K562 (cell line): ENCODE data around the gene MYO3B. TPM values are rescaled to one million over a fixed set of nuclear protein-coding genes. Genes with fewer than 3 reads are reported as not detected.
A peak's percentile ranks its signal among the peaks of the same experiment; 100 is the strongest.

Experiments used
- ATAC-seq: fragments of 200-7000 bp; cut with Tn5 transposase; 3 replicates; pipeline ENCODE4 v1.9.1; 2020; ENCODE audit warnings: moderate library complexity
- BruUV-seq: library from RNA; stranded (reverse); fragments of 400-500 nt; replicated peaks from 2 replicates; lab custom pipeline; 2021; lab: Mats Ljungman, UMichigan
- CTCF ChIA-PET: fragments of 300-600 bp; formaldehyde crosslinking; extraction: SDS; loops from one replicate; lab custom pipeline; 2021; ENCODE audit warnings: low intra/inter-chr PET ratio; lab: Yijun Ruan, JAX
- POLR2A ChIA-PET: fragments of 300-600, 350-650 bp; sonication (Branson Sonifier 250); formaldehyde crosslinking; extraction: SDS; loops from one replicate; lab custom pipeline; 2021; ENCODE audit warnings: antibody characterized with exemption, inconsistent platforms; lab: Yijun Ruan, JAX
- DNase-seq, 4 experiments: peaks; one replicate each; pipeline versions ENCODE4 v3.0.0 to v3.0.0-alpha.2; 2011 to 2018; ENCODE audit warnings: low spot score in 3 of 4, mixed read lengths in 3 of 4; ENCODE audit errors: extremely low read depth in 1 of 4
- FAIRE-seq: peaks from 2 replicates; lab custom pipeline; 2011; peaks lifted over from hg19 to GRCh38; lab: Jason Lieb, UNC
- H2AFZ ChIP-seq: 2 replicates; pipeline ENCODE4 v1.6.0; 2011; ENCODE audit warnings: low read depth, low read length, control low read depth, inconsistent platforms
- H3K27ac ChIP-seq: fragments of 200-600 bp; 3 replicates; pipeline ENCODE4 v1.8.0; 2011; ENCODE audit warnings: low read depth, mild to moderate bottlenecking, control low read depth, inconsistent platforms, low read length, moderate library complexity, mixed read lengths; ENCODE audit errors: extremely low read depth
- H3K27me3 ChIP-seq, 2 experiments: fragments of 300-600 bp in 1 of 2; 2 replicates in 1 of 2; 3 replicates in 1 of 2; pipeline versions ENCODE4 v1.6.0 to v1.8.0; 2011; ENCODE audit warnings: inconsistent platforms in 2 of 2, low read length in 2 of 2, mild to moderate bottlenecking in 1 of 2, mixed read lengths in 1 of 2, moderate library complexity in 1 of 2; ENCODE audit not compliant: control insufficient read depth in 2 of 2, insufficient read depth in 2 of 2
- H3K36me3 ChIP-seq: fragments of 300-600 bp; 3 replicates; pipeline ENCODE4 v1.8.0; 2011; ENCODE audit warnings: mild to moderate bottlenecking, low read length, inconsistent platforms; ENCODE audit not compliant: control insufficient read depth, insufficient read depth
- H3K4me1 ChIP-seq, 2 experiments: fragments of 200-600 bp in 1 of 2; replicated peaks in 1 of 2; 2 replicates in 1 of 2; 3 replicates in 1 of 2; pipeline versions ENCODE4 v1.5.1 to v1.8.0; 2011; ENCODE audit warnings: inconsistent platforms in 2 of 2, low read length in 2 of 2, mild to moderate bottlenecking in 1 of 2, mixed read lengths in 1 of 2, moderate library complexity in 1 of 2; ENCODE audit not compliant: control insufficient read depth in 2 of 2, insufficient read depth in 2 of 2
- H3K4me2 ChIP-seq: 2 replicates; pipeline ENCODE4 v1.6.1; 2011; ENCODE audit warnings: low read length, control low read depth, inconsistent platforms, mixed read lengths; ENCODE audit not compliant: insufficient read depth
- H3K4me3 ChIP-seq: fragments of 200-600 bp; sonication (generic), shearing (Covaris generic); 2 replicates; pipeline ENCODE4 v1.5.1; 2016; ENCODE audit warnings: control low read depth, inconsistent platforms
- H3K79me2 ChIP-seq: fragments of 200-600 bp; 3 replicates; pipeline ENCODE4 v1.8.0; 2011; ENCODE audit warnings: low read length, inconsistent platforms; ENCODE audit not compliant: control insufficient read depth, insufficient read depth
- H3K9ac ChIP-seq, 2 experiments: 2 replicates each; pipeline versions ENCODE4 v1.6.0 to v1.6.1; 2011; ENCODE audit warnings: low read depth in 2 of 2, low read length in 2 of 2, control low read depth in 1 of 2, inconsistent platforms in 1 of 2, mild to moderate bottlenecking in 1 of 2, mixed read lengths in 1 of 2; ENCODE audit not compliant: insufficient read depth in 1 of 2
- H3K9me1 ChIP-seq: one replicate; pipeline ENCODE4 v1.6.0; 2011; ENCODE audit warnings: inconsistent platforms, mild to moderate bottlenecking, low read length, moderate library complexity; ENCODE audit not compliant: control insufficient read depth, insufficient read depth
- H3K9me3 ChIP-seq: replicated peaks from 2 replicates; pipeline ENCODE4 v1.5.1; 2011; ENCODE audit warnings: low read depth, low read length, inconsistent platforms; ENCODE audit not compliant: control insufficient read depth, insufficient read depth
- H4K20me1 ChIP-seq: replicated peaks from 2 replicates; pipeline ENCODE4 v1.6.1; 2011; ENCODE audit warnings: low read length, inconsistent platforms, mixed read lengths; ENCODE audit not compliant: control insufficient read depth, insufficient read depth
- ARHGAP35 ChIP-seq: fragments of 450-650 bp; IDR thresholded peaks from 2 replicates; pipeline ENCODE4 v1.6.1; 2018; ENCODE audit not compliant: partially characterized antibody
- BCL6 ChIP-seq: fragments of 250-450 bp; sonication (Bioruptor Pico); IDR thresholded peaks from 2 replicates; pipeline ENCODE4 v1.4.0; 2020
- BRCA1 ChIP-seq, 2 experiments: fragments of 450-650 bp in 1 of 2; sonication (generic) in 1 of 2; formaldehyde crosslinking in 1 of 2; IDR thresholded peaks; 2 replicates each; pipeline versions ENCODE4 v1.5.0 to v1.6.1; 2017 to 2020; ENCODE audit warnings: mild to moderate bottlenecking in 1 of 2, missing genetic modification reagents in 1 of 2
- COPS2 ChIP-seq: fragments of 450-650 bp; conservative IDR thresholded peaks from 2 replicates; pipeline ENCODE4 v1.6.1; 2016; ENCODE audit warnings: mild to moderate bottlenecking, moderate library complexity
- ESRRB ChIP-seq: fragments of 250-450 bp; sonication (Bioruptor Pico); IDR thresholded peaks from 2 replicates; pipeline ENCODE4 v1.5.0; 2020; ENCODE audit warnings: mild to moderate bottlenecking, moderate library complexity, borderline replicate concordance
- GTF2A2 ChIP-seq: IDR thresholded peaks from 2 replicates; pipeline ENCODE4 v1.6.1; 2016; ENCODE audit warnings: mild to moderate bottlenecking, missing genetic modification characterization, missing compliant biosample characterization
- KHSRP ChIP-seq: fragments of 450-650 bp; IDR thresholded peaks from 2 replicates; pipeline ENCODE4 v1.6.1; 2017
- MTA2 ChIP-seq: fragments of 450-650 bp; IDR thresholded peaks from 2 replicates; pipeline ENCODE4 v1.6.1; 2016; ENCODE audit warnings: low read depth
- NR2C1 ChIP-seq, 2 experiments: fragments of 450-650 bp; IDR thresholded peaks; 2 replicates each; pipeline ENCODE4 v1.6.1; 2017; ENCODE audit warnings: mild to moderate bottlenecking in 2 of 2, antibody characterized with exemption in 1 of 2, inconsistent platforms in 1 of 2, missing compliant biosample characterization in 1 of 2, missing genetic modification characterization in 1 of 2
- SRF ChIP-seq, 2 experiments: fragments of 250-450, 450-650 bp in 1 of 2; sonication (Bioruptor Pico) in 1 of 2; sonication (generic) in 1 of 2; formaldehyde crosslinking; IDR thresholded peaks; 2 replicates each; pipeline versions ENCODE4 v1.5.0 to v1.5.1; 2020 to 2022; ENCODE audit warnings: mild to moderate bottlenecking in 1 of 2, missing genetic modification reagents in 1 of 2
- ZNF174 ChIP-seq: fragments of 250-450 bp; sonication (Bioruptor Pico); IDR thresholded peaks from 2 replicates; pipeline ENCODE4 v1.4.0; 2020; ENCODE audit warnings: mild to moderate bottlenecking
- ZNF436 ChIP-seq: fragments of 250-450, 450-650 bp; sonication (Bioruptor Pico); formaldehyde crosslinking; IDR thresholded peaks from 2 replicates; pipeline ENCODE4 v1.7.0; 2020; ENCODE audit warnings: mild to moderate bottlenecking
- WGBS: fragments of 100-300 bp; shearing (Covaris generic); methylation state at CpG from one replicate; pipeline ENCODE4 v1.1.6; 2016; ENCODE audit warnings: low coverage, mixed read lengths; ENCODE audit not compliant: insufficient coverage; ENCODE audit errors: missing lambda C conversion rate; 5-methylcytosine and 5-hydroxymethylcytosine counted together
- in situ Hi-C: fragments of 300-500 bp; cut with MboI; formaldehyde crosslinking; loops from 4 replicates; pipeline ENCODE4 v1.15.0; 2018; ENCODE audit warnings: inconsistent platforms, mixed read lengths
- intact Hi-C: fragments of 100-400 bp; cut with micrococcal nuclease; formaldehyde crosslinking; loops from 2 replicates; pipeline ENCODE4 v1.14.2; 2022
- polyA plus RNA-seq, 8 experiments: library from polyadenylated mRNA; depleted of rRNA in 4 of 8; stranded (reverse) in 5 of 8; unstranded in 3 of 8; fragments of >200 nt; fragmentation: Nextera tagmentation in 2 of 8; fragmentation: Illumina TruSeq in 1 of 8; extraction: Ambion mirVana in 2 of 8; extraction: Trizol in 1 of 8; gene quantifications; 2 replicates each; pipeline versions ENCODE4 v1.2.1 to v1.2.3, GENCODE V29; 2011 to 2014; ENCODE audit warnings: inconsistent platforms in 1 of 8, missing spikeins in 1 of 8
- total RNA-seq, 7 experiments: library from RNA; depleted of rRNA in 6 of 7; stranded (reverse); fragments of >200 nt in 6 of 7; fragmentation: Illumina TruSeq in 2 of 7; extraction: Trizol in 2 of 7; gene quantifications; 2 replicates each; pipeline versions ENCODE4 v1.2.1 to v1.2.3, GENCODE V29; 2011 to 2021; ENCODE audit warnings: low replicate concordance in 1 of 7
- TF ChIP-seq, protein P1 (sequence below): fragments of 450-650 bp; IDR thresholded peaks from 2 replicates; pipeline ENCODE4 v1.6.1; 2016; ENCODE audit warnings: mild to moderate bottlenecking
- TF ChIP-seq, protein P2 (sequence below): sonication (generic); formaldehyde crosslinking; IDR thresholded peaks from 2 replicates; pipeline ENCODE4 v1.8.1; 2023; ENCODE audit warnings: missing genetic modification reagents, mild to moderate bottlenecking, borderline replicate concordance

Gene MYO3B
- total and polyA plus RNA-seq, 9 of the 15 experiments (the other 6 are each of a cell fraction or from before 2014, with no cell fraction given) = 2.7 to 6.5 (median 3.6) TPM

DNA sequence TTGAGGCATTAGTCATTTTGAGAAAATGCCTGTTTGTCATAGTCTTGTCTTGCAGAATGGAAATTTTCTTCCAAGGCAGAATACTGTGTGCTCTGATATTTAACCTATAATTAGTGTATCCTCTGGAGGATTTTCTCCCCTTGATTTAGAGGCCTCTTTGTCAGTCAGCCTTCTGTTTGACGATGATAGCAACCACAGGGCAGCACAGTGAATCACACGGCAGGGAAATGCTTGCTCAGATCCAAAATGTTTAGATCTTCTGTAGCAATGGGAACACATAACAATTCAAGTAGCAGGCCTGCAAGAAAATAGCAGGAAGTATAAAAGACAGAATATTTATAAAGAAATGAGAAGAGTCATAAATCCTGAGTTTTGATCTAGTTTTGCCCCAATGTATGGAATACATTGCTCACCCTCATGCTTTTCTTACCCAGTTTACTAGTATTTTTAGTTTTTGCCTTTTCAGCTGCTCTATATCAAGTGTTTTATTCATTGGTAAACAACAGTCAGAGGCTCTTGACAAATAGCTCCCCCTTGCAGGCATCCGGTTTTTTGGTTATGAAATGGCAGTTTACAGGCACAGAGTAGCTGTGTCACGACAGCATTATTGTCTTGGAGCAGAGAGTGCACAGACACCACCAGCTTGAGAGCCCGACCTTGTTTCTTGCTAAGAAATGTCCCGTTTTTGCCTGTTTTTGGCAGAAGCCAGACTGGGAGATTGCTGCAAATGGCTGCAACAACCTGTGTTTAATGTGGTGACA is 185.1 kb downstream of the MYO3B start:
- Histone ChIP-seq H3K9me1 (no peaks in the 10 kb centered on the region), H3K4me1 (peaks cover 0 to 59% of the 10 kb centered on the region in 2 experiments; a peak in 4 of 5 replicates), H3K27ac (peak overlapping the region; percentile 75), H2AFZ (peak overlapping the region; percentile 94), H3K36me3 (no peaks in the 10 kb centered on the region), H3K9me3 (no peaks in the 10 kb centered on the region), H3K9ac (peak overlapping the region; percentile 11 to 58; a peak in 3 of 4 replicates), H3K4me2 (peak overlapping the region; percentile 78), H3K27me3 (no peaks in the 10 kb centered on the region), H3K79me2 (peaks cover 7% of the 10 kb centered on the region; the same call in 1 of the 3 replicates), H4K20me1 (no peaks in the 10 kb centered on the region), H3K4me3 (no peak overlapping the region)
- CTCF ChIA-PET = interaction anchor here (1.5 to 2.4 kb wide), 2 partner anchors 128 to 451 kb away, joined by 4 to 17 read pairs; no protein-coding TSS in a partner anchor
- intact Hi-C loops (loop anchor here (1.0 to 10.0 kb wide), 5 partner anchors 100 to 911 kb away; partner anchors contain the start of genes METTL5 and UBR3), in situ Hi-C loops (loop anchor here (5.0 to 10.0 kb wide), 2 partner anchors 126 to 452 kb away; partner anchors contain the start of gene GAD1)
- DNase-seq (peak; percentile 64 to 82 (median 71)), ATAC-seq (peak; percentile 73), FAIRE-seq (peak; percentile 85)
- no TSS peak for BruUV-seq
- 3% methylated on average over 6 of the region's 6 CpGs for WGBS
- POLR2A ChIA-PET = interaction anchor here (0.7 to 2.3 kb wide), 5 partner anchors 10 to 950 kb away, joined by 3 to 6 read pairs (median 4); no protein-coding TSS in a partner anchor
- TF ChIP-seq ZNF174 (CRISPR knock-in tag) (no peak), MTA2 (peak; percentile 66), NR2C1 (IDR thresholded peaks at IDR 0.05) (no peak), NR2C1 (tag; IDR thresholded peaks at IDR 0.05) (no peak; the same call in 1 of the 2 replicates), ARHGAP35 (no peak), ESRRB (CRISPR knock-in tag) (no peak), BRCA1 (IDR thresholded peaks at IDR 0.05) (no peak), BRCA1 (CRISPR knock-in tag; IDR thresholded peaks at IDR 0.05) (no peak), KHSRP (no peak), SRF (CRISPR knock-in tag; IDR thresholded peaks at IDR 0.05) (0 out of 4 replicates have a peak, but pooled peaks of 1 of the 2 experiments have one; percentile 25), ZNF436 (CRISPR knock-in tag) (no peak; the same call in 1 of the 2 replicates), GTF2A2 (no peak), BCL6 (CRISPR knock-in tag) (0 out of 2 replicates have a peak, but pooled peaks have one; percentile 54), COPS2 (no peak)
- TF ChIP-seq, protein P1, sequence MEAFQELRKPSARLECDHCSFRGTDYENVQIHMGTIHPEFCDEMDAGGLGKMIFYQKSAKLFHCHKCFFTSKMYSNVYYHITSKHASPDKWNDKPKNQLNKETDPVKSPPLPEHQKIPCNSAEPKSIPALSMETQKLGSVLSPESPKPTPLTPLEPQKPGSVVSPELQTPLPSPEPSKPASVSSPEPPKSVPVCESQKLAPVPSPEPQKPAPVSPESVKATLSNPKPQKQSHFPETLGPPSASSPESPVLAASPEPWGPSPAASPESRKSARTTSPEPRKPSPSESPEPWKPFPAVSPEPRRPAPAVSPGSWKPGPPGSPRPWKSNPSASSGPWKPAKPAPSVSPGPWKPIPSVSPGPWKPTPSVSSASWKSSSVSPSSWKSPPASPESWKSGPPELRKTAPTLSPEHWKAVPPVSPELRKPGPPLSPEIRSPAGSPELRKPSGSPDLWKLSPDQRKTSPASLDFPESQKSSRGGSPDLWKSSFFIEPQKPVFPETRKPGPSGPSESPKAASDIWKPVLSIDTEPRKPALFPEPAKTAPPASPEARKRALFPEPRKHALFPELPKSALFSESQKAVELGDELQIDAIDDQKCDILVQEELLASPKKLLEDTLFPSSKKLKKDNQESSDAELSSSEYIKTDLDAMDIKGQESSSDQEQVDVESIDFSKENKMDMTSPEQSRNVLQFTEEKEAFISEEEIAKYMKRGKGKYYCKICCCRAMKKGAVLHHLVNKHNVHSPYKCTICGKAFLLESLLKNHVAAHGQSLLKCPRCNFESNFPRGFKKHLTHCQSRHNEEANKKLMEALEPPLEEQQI = no peak
- TF ChIP-seq, protein P2, sequence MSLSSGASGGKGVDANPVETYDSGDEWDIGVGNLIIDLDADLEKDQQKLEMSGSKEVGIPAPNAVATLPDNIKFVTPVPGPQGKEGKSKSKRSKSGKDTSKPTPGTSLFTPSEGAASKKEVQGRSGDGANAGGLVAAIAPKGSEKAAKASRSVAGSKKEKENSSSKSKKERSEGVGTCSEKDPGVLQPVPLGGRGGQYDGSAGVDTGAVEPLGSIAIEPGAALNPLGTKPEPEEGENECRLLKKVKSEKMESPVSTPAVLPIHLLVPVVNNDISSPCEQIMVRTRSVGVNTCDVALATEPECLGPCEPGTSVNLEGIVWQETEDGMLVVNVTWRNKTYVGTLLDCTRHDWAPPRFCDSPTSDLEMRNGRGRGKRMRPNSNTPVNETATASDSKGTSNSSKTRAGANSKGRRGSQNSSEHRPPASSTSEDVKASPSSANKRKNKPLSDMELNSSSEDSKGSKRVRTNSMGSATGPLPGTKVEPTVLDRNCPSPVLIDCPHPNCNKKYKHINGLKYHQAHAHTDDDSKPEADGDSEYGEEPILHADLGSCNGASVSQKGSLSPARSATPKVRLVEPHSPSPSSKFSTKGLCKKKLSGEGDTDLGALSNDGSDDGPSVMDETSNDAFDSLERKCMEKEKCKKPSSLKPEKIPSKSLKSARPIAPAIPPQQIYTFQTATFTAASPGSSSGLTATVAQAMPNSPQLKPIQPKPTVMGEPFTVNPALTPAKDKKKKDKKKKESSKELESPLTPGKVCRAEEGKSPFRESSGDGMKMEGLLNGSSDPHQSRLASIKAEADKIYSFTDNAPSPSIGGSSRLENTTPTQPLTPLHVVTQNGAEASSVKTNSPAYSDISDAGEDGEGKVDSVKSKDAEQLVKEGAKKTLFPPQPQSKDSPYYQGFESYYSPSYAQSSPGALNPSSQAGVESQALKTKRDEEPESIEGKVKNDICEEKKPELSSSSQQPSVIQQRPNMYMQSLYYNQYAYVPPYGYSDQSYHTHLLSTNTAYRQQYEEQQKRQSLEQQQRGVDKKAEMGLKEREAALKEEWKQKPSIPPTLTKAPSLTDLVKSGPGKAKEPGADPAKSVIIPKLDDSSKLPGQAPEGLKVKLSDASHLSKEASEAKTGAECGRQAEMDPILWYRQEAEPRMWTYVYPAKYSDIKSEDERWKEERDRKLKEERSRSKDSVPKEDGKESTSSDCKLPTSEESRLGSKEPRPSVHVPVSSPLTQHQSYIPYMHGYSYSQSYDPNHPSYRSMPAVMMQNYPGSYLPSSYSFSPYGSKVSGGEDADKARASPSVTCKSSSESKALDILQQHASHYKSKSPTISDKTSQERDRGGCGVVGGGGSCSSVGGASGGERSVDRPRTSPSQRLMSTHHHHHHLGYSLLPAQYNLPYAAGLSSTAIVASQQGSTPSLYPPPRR = no peak
